NCI-H2196 treated with DMSO at 0.1 percent for 48 hours (cell line): ENCODE measurements around the gene PLSCR3.
"Not testable (repeated sequence)": the region's sequence is repeated elsewhere in the genome, so short reads cannot be mapped to it uniquely, and the experiment has no call there.

Experiments used
- DNase-seq: peaks from one replicate; lab custom pipeline; 2025; ENCODE audit not compliant: unreplicated experiment; lab: John Stamatoyannopoulos, UW

The PLSCR3 gene

DNA sequence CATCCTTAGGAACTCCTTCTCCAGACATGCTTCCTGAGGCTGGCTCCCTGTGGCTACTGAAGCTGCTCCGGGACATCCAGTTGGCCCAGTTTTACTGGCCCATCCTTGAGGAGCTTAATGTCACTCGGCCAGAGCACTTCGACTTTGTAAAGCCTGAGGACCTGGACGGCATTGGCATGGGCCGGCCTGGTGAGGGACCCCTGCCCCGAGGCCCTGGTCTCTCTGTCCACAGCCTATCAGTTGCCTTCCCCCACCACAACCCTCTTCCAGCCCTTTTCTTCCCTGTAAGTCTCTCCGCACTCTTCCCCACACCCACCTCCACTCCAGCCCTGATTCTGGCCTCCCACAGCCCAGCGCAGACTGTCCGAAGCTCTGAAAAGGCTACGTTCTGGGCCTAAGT lies 11.4 kb downstream of the PLSCR3 start:
- DNase-seq: no peak

DNA sequence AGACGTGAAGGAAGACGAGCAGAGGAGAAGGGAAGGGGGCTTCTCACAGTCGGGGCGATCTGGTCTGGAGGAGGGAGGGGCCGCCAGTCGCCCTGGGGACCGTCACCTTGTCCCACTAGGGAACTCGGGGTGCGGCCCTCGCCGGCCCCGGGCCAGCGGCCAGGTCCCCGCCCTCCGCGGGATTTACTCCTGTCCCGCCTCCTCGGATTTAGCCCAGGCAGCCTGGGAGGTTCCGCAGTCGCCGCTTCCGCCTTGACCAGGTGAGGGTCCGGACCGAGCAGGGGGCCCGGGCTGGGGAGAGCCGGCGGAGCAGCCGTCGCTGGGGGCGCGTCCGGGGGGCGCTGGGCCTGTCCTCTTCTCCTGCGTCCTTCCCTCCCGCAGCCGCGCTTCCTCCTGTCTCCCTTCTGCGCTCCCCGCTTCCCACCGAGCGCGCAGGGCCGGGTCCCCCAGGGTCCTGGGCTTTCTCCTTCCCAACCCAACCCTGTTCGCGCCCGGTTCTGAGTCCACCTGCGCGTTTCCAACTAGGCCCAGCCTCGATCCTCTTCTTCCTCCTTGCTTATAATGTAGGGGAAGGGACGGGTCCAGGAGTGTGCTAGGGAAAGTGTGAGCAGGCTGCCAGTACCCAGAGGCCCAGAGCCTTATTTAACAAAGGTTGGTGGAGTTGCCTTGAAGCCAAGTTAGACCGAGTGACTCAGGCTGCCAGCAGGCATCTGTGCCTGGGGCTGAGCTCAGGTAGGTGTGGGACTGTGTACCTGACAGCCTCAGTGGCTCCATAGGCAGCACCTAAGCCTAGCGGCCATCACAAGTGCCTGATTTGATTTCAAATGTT lies 13.3 kb downstream of the PLSCR3 start, which contains the start of gene TNK1:
Gene TNK1, plus strand, starts transcription at position 235 of the 829 bp plus-strand sequence. CDS start 1,838 bp downstream, outside the sequence.
- DNase-seq: no peak

DNA sequence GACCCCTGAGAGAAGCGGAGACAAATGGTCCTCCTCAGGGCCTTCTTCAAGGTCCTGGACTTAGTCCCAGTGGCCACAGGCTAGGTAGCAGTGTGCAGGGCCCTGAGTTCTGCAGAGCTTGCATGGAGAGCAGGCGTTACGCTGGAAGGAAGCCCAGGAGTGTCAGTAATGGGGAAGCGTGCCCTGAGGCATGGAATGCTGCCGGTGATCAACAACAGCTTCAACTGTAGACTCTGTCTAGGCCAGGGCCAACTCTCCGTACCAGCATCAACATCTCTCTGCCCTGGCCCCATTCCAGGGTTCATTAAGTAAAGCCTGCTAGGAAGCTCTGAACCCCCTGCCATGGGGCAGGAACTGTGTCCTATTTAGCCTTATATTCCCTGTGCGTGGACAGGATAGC lies 14.0 kb downstream of the PLSCR3 start:
- DNase-seq: no peak

DNA sequence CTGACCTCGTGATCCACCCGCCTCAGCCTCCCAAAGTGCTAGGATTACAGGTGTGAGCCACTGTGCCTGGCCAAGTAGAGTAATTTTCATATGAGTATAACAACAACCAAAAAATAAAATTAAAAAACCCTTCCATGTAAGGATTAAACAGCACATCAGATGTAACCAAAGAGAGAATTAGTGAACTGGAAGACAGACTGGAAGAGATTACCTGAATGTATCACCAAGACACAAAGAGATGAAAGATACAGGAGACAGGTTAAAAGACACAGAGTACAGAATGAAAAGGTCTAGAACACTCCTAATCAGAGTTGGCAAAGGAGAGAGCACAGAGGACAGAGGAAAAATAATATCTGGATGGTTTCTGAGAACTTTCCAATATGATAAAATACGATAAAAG lies 15.2 kb downstream of the PLSCR3 start:
- DNase-seq: no peak

DNA sequence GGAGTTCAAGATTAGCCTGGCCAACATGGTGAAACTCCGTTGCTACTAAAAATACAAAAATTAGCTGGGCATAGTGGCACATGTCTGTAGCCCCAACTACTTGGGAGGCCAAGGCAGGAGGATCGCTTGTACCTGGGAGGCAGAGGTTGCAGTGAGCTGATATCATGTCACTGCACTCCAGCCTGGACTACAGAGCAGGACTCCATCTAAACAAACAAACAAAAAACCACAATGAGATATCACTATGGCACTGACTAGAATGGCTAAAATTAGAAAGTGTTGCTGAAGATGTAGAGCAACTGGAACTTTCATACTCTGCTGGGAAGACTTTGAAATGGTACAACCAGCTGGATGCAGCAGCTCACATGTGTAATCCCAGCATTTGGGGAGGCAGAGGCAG lies 20.0 kb downstream of the PLSCR3 start:
- no peak for DNase-seq

DNA sequence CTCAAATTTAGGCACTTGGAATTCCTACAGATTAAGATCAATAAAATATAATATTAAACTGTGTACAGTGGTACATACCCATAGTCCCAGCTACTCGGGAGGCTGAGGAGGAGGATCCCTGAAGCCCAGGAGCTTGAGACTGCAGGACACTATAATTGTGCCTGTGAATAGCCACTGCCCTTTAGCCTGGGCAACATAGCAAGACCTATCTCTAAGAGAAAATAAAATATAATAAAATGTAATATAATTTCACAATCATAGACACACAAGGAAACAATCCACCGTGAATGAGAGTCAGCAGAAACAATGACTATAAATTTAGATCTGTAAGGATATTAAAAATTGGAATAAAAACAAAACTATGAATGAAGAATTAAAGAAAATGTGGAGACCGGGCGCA lies 23.5 kb downstream of the PLSCR3 start:
- no peak for DNase-seq

DNA sequence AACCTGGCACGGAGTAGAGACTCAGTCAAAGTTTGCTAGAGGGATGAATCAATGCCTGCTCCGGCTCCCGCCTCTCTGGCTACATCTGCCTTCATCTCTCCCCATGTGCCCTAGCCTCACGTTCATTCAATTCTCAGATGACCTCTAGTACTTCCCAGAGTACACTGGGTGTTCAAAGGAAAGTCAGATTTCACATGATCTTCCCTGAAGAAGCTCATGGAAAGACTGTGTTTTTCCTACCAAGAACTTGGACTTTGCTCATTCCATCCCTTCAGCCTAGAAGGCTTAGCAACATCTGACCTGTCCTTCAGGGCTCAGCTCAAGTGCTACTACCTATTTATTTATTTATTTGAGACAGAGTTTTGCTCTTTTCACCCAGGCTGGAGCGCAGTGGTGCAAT lies 24.5 kb downstream of the PLSCR3 start:
- no peak for DNase-seq

DNA sequence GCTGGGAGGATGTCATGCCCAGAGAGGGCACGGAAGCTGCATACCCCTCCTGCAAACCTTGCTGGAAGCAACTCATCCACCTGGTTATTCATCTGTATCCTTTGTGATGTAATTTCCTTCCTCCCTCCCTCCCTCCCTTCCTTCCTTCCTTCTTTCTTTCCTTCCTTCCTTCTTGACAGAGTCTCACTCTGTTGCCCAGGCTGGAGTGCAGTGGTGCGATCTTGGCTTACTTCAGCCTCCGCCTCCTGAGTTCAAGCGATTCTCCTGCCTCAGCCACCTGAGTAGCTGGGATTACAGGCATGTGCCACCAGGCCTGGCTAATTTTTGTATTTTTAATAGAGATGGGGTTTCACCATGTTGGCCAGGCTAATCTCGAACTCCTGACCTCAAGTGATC lies 25.7 kb downstream of the PLSCR3 start:
- not testable (repeated sequence) for DNase-seq

DNA sequence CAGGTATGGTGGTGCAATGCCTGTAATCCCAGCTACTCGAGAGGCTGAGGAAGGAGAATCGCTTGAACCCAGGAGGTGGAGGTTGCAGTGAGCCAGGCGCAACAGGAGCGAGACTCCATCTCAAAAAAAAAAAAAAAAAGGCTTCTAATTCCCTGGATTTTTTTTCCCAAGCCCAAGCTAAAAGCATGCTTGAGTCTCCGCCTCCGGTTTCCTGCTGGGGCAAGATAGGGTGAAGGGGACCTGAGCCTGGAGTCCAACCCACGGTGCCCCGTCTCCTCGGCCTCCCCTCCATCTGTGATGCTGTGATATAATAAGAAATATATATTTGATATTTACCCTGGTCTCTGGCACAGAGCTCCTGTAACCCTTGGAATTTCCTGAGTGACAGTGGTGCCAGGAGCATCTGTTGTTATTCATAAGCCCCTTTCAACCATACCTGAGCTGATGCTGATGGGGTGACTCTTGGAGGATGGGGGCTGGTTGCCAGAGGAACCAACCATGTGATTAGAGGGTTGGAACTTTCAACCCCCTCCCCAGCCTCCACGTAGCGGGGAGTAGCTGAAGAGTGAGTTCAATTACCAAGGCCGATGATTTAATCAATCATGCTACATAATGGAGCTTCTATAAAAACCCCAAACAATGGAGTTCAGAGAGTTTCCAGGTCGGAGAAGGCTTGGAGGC lies 26.3 kb downstream of the PLSCR3 start:
- DNase-seq: no peak

DNA sequence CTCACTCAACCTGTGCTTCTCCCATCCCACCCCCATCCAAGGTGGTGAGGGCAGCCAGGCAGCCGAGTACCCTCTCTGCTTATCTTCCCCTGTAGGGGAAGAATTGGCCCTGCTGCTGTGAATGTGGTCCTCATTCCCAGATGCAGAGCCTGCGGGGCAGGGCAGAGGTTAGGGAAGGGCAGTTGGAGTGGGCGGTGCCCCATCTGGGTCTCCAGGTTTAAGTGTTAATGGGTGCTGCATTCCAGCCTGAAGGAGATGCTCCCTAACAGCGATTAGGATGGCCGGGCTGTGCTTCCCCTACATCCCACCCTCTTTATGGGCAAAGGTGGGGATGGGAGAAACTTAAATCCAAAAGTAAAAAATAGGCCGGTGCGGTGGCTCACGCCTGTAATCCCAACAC lies 27.2 kb downstream of the PLSCR3 start:
- DNase-seq: no peak

DNA sequence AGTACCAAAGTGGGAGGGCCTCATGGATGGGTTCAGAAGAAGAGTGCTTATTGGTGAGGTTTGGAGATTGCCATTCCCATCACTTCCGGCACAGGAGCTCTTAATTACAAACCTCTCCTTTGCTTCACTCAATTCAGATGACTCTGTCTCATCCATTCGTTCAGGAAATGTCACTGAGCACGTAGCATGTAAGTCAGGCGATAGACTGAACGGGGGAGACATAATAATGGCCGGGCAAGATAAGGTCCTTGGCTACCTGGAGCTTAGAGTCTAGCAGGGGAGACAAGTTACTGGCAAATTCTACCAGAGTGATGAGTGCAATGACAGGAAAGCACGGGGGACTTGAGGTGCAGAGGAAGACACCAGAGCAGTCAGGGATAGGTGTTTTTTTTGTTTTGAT lies 28.4 kb downstream of the PLSCR3 start:
- not testable (repeated sequence) for DNase-seq

DNA sequence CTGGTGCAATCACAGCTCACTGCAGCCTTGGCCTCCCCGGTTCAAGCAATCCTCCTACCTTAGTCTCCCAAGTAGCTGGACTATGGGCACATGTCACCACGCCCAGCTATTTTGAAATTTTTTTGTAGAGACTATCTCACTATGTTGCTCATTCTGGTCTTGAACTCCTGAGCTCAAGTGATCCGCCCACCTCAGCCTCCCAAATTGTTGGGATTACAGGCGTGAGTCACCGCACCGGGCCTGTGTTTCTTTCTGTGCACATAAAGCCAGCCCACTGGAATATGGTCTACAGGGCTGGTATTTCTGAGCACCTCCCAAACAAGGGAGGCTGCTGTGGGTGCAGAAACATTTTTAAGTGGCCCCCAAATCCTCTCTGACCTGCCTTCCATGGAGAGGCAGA lies 31.0 kb downstream of the PLSCR3 start:
- no peak for DNase-seq

DNA sequence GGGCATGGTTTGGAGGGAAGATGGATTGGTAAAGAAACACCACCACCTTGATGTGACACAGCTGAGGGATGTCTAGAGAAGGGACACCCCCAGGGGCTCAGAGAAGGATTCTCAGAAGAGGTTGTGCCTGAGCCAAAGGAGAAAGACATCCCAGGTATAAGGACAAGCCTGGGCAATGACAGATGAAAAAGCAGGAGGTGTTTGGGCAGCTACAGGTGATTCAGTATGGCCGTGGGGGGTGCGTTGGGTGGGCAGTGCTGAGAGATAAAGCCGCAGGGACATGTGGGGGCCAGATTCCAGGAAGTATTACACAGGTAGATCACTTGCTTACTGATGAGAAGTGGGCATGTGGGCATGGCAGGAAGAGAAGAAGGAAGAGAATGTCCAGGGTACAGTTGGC lies 32.4 kb downstream of the PLSCR3 start:
- DNase-seq: no peak

DNA sequence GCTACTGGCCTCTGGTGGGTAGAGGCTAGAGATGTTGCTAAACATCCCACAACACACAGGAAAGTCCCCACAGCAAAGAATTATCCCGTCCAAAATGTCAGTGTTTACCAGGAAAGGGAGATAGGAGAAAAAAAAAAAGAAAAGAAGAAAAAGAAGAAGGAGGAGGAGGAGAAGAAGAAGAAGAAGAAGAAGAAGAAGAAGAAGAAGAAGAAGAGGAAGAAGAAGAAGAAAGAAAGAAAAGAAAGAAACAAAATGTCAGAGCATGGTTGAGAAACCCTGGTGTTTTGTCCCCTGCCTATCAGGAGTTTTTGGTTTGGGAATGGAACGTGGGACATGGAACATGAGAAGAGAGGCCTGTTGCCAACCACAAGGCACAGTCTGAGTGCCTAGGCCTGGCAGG lies 36.9 kb downstream of the PLSCR3 start:
- no peak for DNase-seq

DNA sequence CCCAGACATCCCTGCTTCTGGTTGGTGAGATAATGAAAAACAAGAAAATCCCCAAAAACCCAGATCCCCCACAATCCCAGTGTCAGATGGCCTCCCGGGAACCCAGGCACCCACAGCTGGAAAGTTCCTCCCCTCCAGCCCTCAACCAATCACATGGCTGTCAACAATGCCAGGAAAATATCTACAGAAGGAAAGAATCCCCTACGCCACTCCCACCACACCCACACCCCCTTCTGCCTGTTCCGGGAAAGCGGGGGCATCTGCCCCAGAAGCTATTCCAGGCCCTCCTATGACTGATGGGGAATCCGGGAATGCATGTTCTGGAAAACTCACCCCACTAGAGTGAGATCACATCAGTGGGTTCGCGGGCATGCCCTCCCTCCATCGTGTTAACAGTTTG lies 37.6 kb downstream of the PLSCR3 start:
- DNase-seq: no peak

DNA sequence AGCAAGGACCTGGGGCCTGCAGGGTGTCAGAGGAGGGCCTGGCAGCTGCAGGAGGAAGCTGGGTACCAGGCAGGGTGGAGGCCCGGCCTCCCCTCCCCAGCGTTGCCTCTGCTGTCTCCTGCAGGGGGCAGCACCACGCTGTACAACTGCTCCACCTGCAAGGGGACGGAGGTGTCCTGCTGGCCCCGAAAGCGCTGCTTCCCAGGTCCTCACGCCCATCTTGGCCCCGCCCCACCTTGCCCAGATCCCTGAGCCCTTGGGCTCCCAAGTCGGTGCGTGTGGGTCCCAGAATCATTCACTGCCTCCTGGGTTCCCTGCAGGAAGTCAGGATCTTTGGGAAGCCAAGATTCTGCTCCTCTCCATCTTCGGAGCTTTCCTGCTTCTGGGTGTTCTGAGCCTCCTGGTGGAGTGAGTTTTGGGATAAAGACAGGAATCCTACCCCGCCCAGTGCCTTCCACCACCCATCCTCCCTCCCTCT lies 38.2 kb downstream of the PLSCR3 start:
- peak; percentile 48 for DNase-seq

DNA sequence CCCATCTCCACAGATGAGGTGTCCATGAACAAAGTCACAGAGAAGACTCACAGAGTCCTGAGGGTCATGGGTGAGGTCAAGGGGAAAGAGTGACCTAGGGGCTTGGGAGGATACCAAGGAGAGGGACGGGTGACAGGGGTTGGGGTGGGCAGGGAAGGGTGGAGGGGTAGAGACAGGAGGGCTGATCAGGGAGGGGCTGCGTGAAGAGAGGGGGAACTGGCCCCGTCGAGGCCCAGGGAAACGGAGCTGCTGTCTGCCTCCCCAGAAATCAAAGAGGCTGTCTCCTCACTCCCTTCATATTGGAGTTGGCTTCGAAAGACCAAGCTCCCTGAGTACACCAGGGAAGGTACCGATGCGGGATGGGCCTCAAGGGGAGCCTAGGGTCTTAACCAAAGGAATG lies 38.8 kb downstream of the PLSCR3 start:
- no peak for DNase-seq

DNA sequence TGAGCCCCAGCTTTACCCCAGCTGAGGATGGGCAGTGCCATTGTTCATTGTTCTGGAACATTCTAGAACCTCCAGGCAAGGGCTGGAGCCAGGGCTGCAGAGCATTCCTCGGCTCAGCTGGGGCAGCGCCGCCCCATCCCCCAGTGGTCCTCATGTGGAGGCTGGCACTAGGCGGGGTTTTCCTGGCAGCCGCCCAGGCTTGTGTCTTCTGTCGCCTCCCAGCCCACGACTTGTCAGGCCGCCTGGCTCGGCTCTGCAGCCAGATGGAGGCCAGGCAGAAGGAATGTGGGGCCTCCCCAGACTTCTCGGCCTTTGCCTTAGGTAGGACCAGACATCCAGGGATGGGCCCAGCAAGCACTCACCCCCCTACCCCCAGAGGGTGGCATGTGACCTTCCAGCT lies 39.3 kb downstream of the PLSCR3 start, which contains the start of gene TMEM95:
Gene TMEM95, plus strand, starts transcription at position 104 of the 400 bp plus-strand sequence. Its CDS starts 49 bp downstream, at position 153.
- no peak for DNase-seq

DNA sequence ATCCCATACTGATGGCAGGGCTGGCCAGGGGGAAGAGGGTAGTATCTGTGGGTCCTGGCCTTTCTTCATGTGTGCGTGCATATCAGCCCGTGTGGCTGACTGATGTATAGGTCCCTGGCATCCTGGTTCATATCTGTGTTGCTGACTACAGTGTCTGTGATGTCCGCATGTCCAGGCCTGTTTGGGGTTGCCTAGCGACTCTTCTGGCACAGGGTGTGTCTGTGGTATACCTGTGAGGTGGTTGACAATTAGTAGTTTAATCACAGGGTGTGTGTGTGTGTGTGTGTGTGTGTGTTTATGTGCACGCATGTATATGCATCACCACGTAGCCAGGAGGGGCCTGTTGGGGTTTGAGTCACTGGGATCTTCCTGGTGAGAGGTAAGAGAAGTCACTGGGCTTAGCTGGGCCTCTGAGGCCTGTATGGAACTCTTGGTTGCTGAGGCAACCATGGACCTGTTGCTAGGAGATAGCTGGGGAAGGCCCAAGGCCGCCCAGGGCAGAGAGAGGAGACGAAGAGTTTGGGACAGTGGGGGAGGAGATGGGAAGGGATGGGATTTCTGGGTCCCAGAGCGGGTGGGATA lies 40.0 kb downstream of the PLSCR3 start:
- no peak for DNase-seq

DNA sequence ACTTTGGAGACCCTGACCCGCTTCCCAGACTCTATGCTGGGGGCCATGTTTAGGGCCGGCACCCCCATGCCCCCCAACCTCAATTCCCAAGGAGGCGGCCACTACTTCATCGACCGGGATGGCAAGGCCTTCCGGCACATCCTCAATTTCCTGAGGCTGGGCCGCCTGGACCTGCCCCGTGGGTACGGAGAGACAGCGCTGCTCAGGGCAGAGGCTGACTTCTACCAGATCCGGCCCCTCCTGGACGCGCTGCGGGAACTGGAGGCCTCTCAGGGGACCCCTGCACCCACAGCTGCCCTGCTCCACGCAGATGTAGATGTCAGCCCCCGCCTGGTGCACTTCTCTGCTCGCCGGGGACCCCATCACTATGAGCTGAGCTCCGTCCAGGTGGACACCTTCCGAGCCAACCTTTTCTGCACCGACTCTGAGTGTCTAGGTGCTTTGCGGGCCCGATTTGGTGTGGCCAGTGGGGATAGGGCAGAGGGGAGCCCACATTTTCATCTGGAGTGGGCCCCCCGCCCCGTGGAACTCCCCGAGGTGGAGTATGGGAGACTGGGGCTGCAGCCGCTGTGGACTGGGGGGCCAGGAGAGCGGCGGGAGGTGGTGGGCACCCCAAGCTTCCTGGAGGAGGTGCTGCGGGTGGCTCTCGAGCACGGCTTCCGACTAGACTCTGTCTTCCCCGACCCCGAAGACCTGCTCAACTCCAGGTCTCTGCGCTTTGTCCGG lies 41.3 kb downstream of the PLSCR3 start:
- DNase-seq: no peak

DNA sequence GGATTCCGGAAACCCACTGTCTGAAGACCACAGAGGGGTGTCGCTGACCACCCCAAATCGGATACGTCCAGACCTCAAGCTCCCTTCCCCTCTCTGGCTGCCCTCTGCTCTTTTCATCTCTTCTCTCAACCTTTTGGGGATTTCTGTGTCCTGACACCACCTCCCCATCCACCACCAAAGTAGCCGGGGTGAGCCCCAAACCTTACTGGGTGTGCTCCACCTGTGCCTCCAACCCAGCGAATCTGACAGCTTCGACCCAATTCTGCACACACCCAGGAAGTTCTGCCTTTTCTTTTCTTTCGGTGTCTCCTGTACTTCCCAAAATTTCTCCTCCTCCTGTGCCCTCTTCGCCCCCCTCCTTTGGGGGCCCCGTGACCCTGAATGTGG lies 41.8 kb downstream of the PLSCR3 start:
- no peak for DNase-seq
